Endodermal cell (in vitro differentiated cells): Measurements from ENCODE around the gene TAF5L. TPM values are rescaled to one million over a fixed set of nuclear protein-coding genes. Genes with fewer than 3 reads are reported as not detected.

Experiments
- DNase-seq: peaks from one replicate; pipeline ENCODE4 v3.0.0-alpha.2; 2017
- H3K27ac ChIP-seq: 2 replicates; pipeline ENCODE4 v1.5.1; 2013; ENCODE audit warnings: mild to moderate bottlenecking, low read depth, low read length, moderate library complexity
- H3K27me3 ChIP-seq: 2 replicates; pipeline ENCODE4 v1.6.1; 2013; ENCODE audit warnings: mild to moderate bottlenecking, low read length, moderate library complexity; ENCODE audit not compliant: insufficient read depth, control insufficient read depth, poor library complexity, severe bottlenecking
- H3K36me3 ChIP-seq: 2 replicates; pipeline ENCODE4 v1.7.0; 2013; ENCODE audit warnings: mild to moderate bottlenecking, low read length, moderate library complexity; ENCODE audit not compliant: control insufficient read depth, insufficient read depth
- H3K4me1 ChIP-seq: one replicate; pipeline ENCODE4 v1.7.0; 2013; ENCODE audit warnings: low read length; ENCODE audit not compliant: control insufficient read depth, insufficient read depth
- H3K4me3 ChIP-seq: 2 replicates; pipeline ENCODE4 v1.5.1; 2013; ENCODE audit warnings: mild to moderate bottlenecking, low read length, moderate library complexity
- H3K9ac ChIP-seq: 2 replicates; pipeline ENCODE4 v1.6.1; 2013; ENCODE audit warnings: mild to moderate bottlenecking, low read length, moderate library complexity; ENCODE audit not compliant: poor library complexity, severe bottlenecking; ENCODE audit errors: extremely low read depth
- H3K9me3 ChIP-seq: 2 replicates; pipeline ENCODE4 v1.6.1; 2013; ENCODE audit warnings: mild to moderate bottlenecking, low read length, moderate library complexity; ENCODE audit not compliant: control insufficient read depth
- H3K27ac Mint-ChIP-seq: 2 replicates; pipeline ENCODE4 v1.8.0; 2020; ENCODE audit warnings: mixed read lengths
- H3K27me3 Mint-ChIP-seq: 2 replicates; pipeline ENCODE4 v1.8.0; 2021; ENCODE audit warnings: mild to moderate bottlenecking, mixed read lengths; ENCODE audit not compliant: insufficient read depth
- H3K36me3 Mint-ChIP-seq: 2 replicates; pipeline ENCODE4 v1.8.0; 2020; ENCODE audit warnings: low read depth, mixed read lengths
- H3K4me1 Mint-ChIP-seq: 2 replicates; pipeline ENCODE4 v1.8.0; 2020; ENCODE audit warnings: mixed read lengths
- H3K4me3 Mint-ChIP-seq: 2 replicates; pipeline ENCODE4 v1.8.0; 2020; ENCODE audit warnings: mild to moderate bottlenecking, moderate library complexity, mixed read lengths
- H3K9me3 Mint-ChIP-seq: 2 replicates; pipeline ENCODE4 v1.8.0; 2020; ENCODE audit warnings: mild to moderate bottlenecking, mixed read lengths
- CTCF ChIP-seq: fragments of 200-600 bp; sonication (generic); conservative IDR thresholded peaks from 2 replicates; pipeline ENCODE4 v1.5.0; 2021; ENCODE audit warnings: antibody characterized with exemption, mild to moderate bottlenecking
- WGBS, 2 experiments: methylation state at CpG; one replicate each; pipeline versions ENCODE4 v1.1.5 to v1.1.7; 2013; ENCODE audit warnings: missing lambda C conversion rate in 2 of 2, mixed read lengths in 1 of 2; ENCODE audit not compliant: insufficient coverage in 1 of 2, insufficient read length in 1 of 2; 5-methylcytosine and 5-hydroxymethylcytosine counted together
- total RNA-seq, 2 donors: library from RNA; stranded (reverse); fragmentation: NEBNext Ultra II Directional in 1 of 2; extraction: Animal tissue kit (Norgen Biotek cat#: 25700) in 1 of 2; gene quantifications; 2 replicates in 1 of 2; 3 replicates in 1 of 2; pipeline ENCODE4 v1.2.1, GENCODE V29; 2021

The TAF5L gene
- total RNA-seq, 2 donors from 2014 or later: 13.1 to 17.7 TPM

GRCh38 chr1:229619002-229619401 is 6.9 kb downstream of the TAF5L start:
- no peaks in the 10 kb centered on the region for H3K27me3 ChIP-seq
- Mint-ChIP-seq H3K27ac (no peak overlapping the region), H3K9me3 (no peaks in the 10 kb centered on the region), H3K27me3 (no peaks in the 10 kb centered on the region), H3K4me3 (no peak overlapping the region), H3K4me1 (peaks cover 22% of the 10 kb centered on the region), H3K36me3 (peaks cover 3% of the 10 kb centered on the region)
- H3K4me1 ChIP-seq: no peaks in the 10 kb centered on the region
- TF ChIP-seq CTCF: no peak
- H3K36me3 ChIP-seq: peaks cover 2% of the 10 kb centered on the region
- no peak for DNase-seq
- H3K9ac ChIP-seq: no peak overlapping the region
- H3K27ac ChIP-seq: no peak overlapping the region
- H3K9me3 ChIP-seq: no peaks in the 10 kb centered on the region
- H3K4me3 ChIP-seq: no peak overlapping the region

- no peak for TF ChIP-seq CTCF
- DNase-seq: peak; percentile 14
- H3K4me3 ChIP-seq: no peak overlapping the region
- Mint-ChIP-seq H3K9me3 (no peaks in the 10 kb centered on the region), H3K4me3 (no peak overlapping the region), H3K27me3 (no peaks in the 10 kb centered on the region), H3K36me3 (peaks cover 9% of the 10 kb centered on the region), H3K4me1 (peaks cover 17% of the 10 kb centered on the region), H3K27ac (no peak overlapping the region)
- H3K27me3 ChIP-seq: no peaks in the 10 kb centered on the region
- H3K36me3 ChIP-seq: peaks cover 17% of the 10 kb centered on the region
- no peaks in the 10 kb centered on the region for H3K4me1 ChIP-seq
- no peak overlapping the region for H3K27ac ChIP-seq
- H3K9ac ChIP-seq: no peak overlapping the region
- no peaks in the 10 kb centered on the region for H3K9me3 ChIP-seq
- 89% methylated on average over 9 to 11 of the region's 11 CpGs for WGBS, 2 experiments
Observed at GRCh38 chr1:229617351-229618100, 8.4 kb downstream of the TAF5L start.

- Mint-ChIP-seq H3K27me3 (no peaks in the 10 kb centered on the region), H3K4me3 (no peak overlapping the region), H3K4me1 (peaks cover 15% of the 10 kb centered on the region), H3K9me3 (no peaks in the 10 kb centered on the region), H3K36me3 (peaks cover 33% of the 10 kb centered on the region), H3K27ac (peak overlapping the region; percentile 41)
- 88 to 100% methylated on average over 2 of the region's 2 CpGs for WGBS, 2 experiments
- no peaks in the 10 kb centered on the region for H3K4me1 ChIP-seq
- H3K27ac ChIP-seq: no peak overlapping the region
- no peaks in the 10 kb centered on the region for H3K9me3 ChIP-seq
- no peak for DNase-seq
- no peaks in the 10 kb centered on the region for H3K27me3 ChIP-seq
- H3K4me3 ChIP-seq: no peak overlapping the region
- no peak overlapping the region for H3K9ac ChIP-seq
- peaks cover 44% of the 10 kb centered on the region for H3K36me3 ChIP-seq
- no peak for TF ChIP-seq CTCF
Observed at GRCh38 chr1:229614701-229615100, 11.2 kb downstream of the TAF5L start.
